Activated T-cell treated with anti-CD3 and anti-CD28 coated beads, Interleukin-2, amount 50 U/mL, for 4 hours (primary cell): ENCODE data around the gene STRBP. TPM values are rescaled to one million over a fixed set of nuclear protein-coding genes. Genes with fewer than 3 reads are reported as not detected.
"Not testable (repeated sequence)": the region's sequence is repeated elsewhere in the genome, so short reads cannot be mapped to it uniquely, and the experiment has no call there.

ENCODE experiments used
- ATAC-seq, 2 donors: fragments of 200-7000 bp; cut with Tn5 transposase; one replicate each; pipeline ENCODE4 v1.10.0; 2021
- DNase-seq: peaks from one replicate; pipeline ENCODE4 v3.0.0-alpha.2; 2020
- H3K27me3 Mint-ChIP-seq: one replicate; pipeline ENCODE4 v1.8.0; 2021; ENCODE audit warnings: low read depth, mixed read lengths
- H3K36me3 Mint-ChIP-seq: one replicate; pipeline ENCODE4 v1.8.0; 2022; ENCODE audit warnings: mixed read lengths; ENCODE audit not compliant: insufficient read depth
- H3K4me1 Mint-ChIP-seq: one replicate; pipeline ENCODE4 v1.8.0; 2021; ENCODE audit warnings: low read depth, mixed read lengths
- H3K4me3 Mint-ChIP-seq: one replicate; pipeline ENCODE4 v1.8.0; 2021; ENCODE audit warnings: mild to moderate bottlenecking, moderate library complexity, mixed read lengths
- H3K9me3 Mint-ChIP-seq: one replicate; pipeline ENCODE4 v1.8.0; 2021; ENCODE audit warnings: mixed read lengths
- total RNA-seq, 3 donors: library from RNA; stranded (reverse); gene quantifications; one replicate each; pipeline ENCODE4 v1.2.1, GENCODE V29; 2021

STRBP gene
- total RNA-seq, 3 donors from 2014 or later = 26.7 to 36.7 (median 35.1) TPM

GRCh38 chr9:123250504-123250903 is 17.9 kb downstream of the STRBP start:
- Mint-ChIP-seq H3K4me1 (peaks cover 27% of the 10 kb centered on the region), H3K27me3 (no peaks in the 10 kb centered on the region), H3K9me3 (no peaks in the 10 kb centered on the region), H3K36me3 (peaks cover 8% of the 10 kb centered on the region), H3K4me3 (no peak overlapping the region)
- no peak for DNase-seq
- ATAC-seq = no peak

- H3K36me3 Mint-ChIP-seq, H3K27me3 Mint-ChIP-seq, H3K4me3 Mint-ChIP-seq, H3K9me3 Mint-ChIP-seq, DNase-seq, ATAC-seq: not testable (repeated sequence)
- H3K4me1 Mint-ChIP-seq = peaks cover 29% of the 10 kb centered on the region
Measured at GRCh38 chr9:123249162-123249561, 19.2 kb downstream of the STRBP start.

GRCh38 chr9:123248630-123249029 is 19.8 kb downstream of the STRBP start:
- Mint-ChIP-seq H3K4me1 (peaks cover 31% of the 10 kb centered on the region), H3K9me3 (no peaks in the 10 kb centered on the region), H3K36me3 (peaks cover 2% of the 10 kb centered on the region), H3K27me3 (no peaks in the 10 kb centered on the region), H3K4me3 (no peak overlapping the region)
- peak; percentile 56 to 62 for ATAC-seq
- DNase-seq = no peak

GRCh38 chr9:123246534-123246933 is 21.9 kb downstream of the STRBP start:
- H3K27me3 Mint-ChIP-seq = no peaks in the 10 kb centered on the region
- no peaks in the 10 kb centered on the region for H3K9me3 Mint-ChIP-seq
- DNase-seq (no peak), ATAC-seq (no peak)
- H3K36me3 Mint-ChIP-seq = peaks cover 4% of the 10 kb centered on the region
- peaks cover 31% of the 10 kb centered on the region for H3K4me1 Mint-ChIP-seq
- H3K4me3 Mint-ChIP-seq = no peak overlapping the region

- H3K4me1 Mint-ChIP-seq = peaks cover 29% of the 10 kb centered on the region
- no peak for DNase-seq
Measured at GRCh38 chr9:123239726-123240125, 28.7 kb downstream of the STRBP start.

GRCh38 chr9:123238365-123238764 is 30.0 kb downstream of the STRBP start:
- no peaks in the 10 kb centered on the region for H3K27me3 Mint-ChIP-seq
- H3K4me3 Mint-ChIP-seq = no peak overlapping the region
- H3K36me3 Mint-ChIP-seq = peaks cover 7% of the 10 kb centered on the region
- H3K9me3 Mint-ChIP-seq = no peaks in the 10 kb centered on the region
- peaks cover 20% of the 10 kb centered on the region for H3K4me1 Mint-ChIP-seq
- peak in 1 of 2 donors; percentile 56 for ATAC-seq
- no peak for DNase-seq

More at GRCh38 chr9:123239726-123240125, 28.7 kb downstream of the STRBP start:
- Mint-ChIP-seq H3K4me3 (no peak overlapping the region), H3K36me3 (peaks cover 7% of the 10 kb centered on the region), H3K9me3 (no peaks in the 10 kb centered on the region), H3K27me3 (no peaks in the 10 kb centered on the region)
- ATAC-seq = no peak

- Mint-ChIP-seq H3K4me1 (peaks cover 21% of the 10 kb centered on the region), H3K36me3 (peaks cover 10% of the 10 kb centered on the region), H3K27me3 (no peaks in the 10 kb centered on the region), H3K4me3 (no peak overlapping the region), H3K9me3 (no peaks in the 10 kb centered on the region)
- ATAC-seq (no peak), DNase-seq (no peak)
Measured at GRCh38 chr9:123237220-123237619, 31.2 kb downstream of the STRBP start.

GRCh38 chr9:123235448-123235847 is 32.9 kb downstream of the STRBP start:
- H3K36me3 Mint-ChIP-seq = peaks cover 10% of the 10 kb centered on the region
- H3K4me1 Mint-ChIP-seq = peaks cover 20% of the 10 kb centered on the region
- no peak overlapping the region for H3K4me3 Mint-ChIP-seq
- no peaks in the 10 kb centered on the region for H3K9me3 Mint-ChIP-seq
- no peak for ATAC-seq
- no peak for DNase-seq
- no peaks in the 10 kb centered on the region for H3K27me3 Mint-ChIP-seq

GRCh38 chr9:123234853-123235252 is 33.5 kb downstream of the STRBP start:
- no peaks in the 10 kb centered on the region for H3K27me3 Mint-ChIP-seq
- peaks cover 10% of the 10 kb centered on the region for H3K36me3 Mint-ChIP-seq
- ATAC-seq (no peak), DNase-seq (no peak)
- peaks cover 18% of the 10 kb centered on the region for H3K4me1 Mint-ChIP-seq
- no peaks in the 10 kb centered on the region for H3K9me3 Mint-ChIP-seq
- H3K4me3 Mint-ChIP-seq = no peak overlapping the region

- H3K36me3 Mint-ChIP-seq = peaks cover 7% of the 10 kb centered on the region
- H3K27me3 Mint-ChIP-seq = no peaks in the 10 kb centered on the region
- no peaks in the 10 kb centered on the region for H3K9me3 Mint-ChIP-seq
- no peak for DNase-seq
- H3K4me3 Mint-ChIP-seq = no peak overlapping the region
- peaks cover 9% of the 10 kb centered on the region for H3K4me1 Mint-ChIP-seq
- ATAC-seq = no peak
Measured at GRCh38 chr9:123232332-123232731, 36.1 kb downstream of the STRBP start.

GRCh38 chr9:123231421-123231820 is 37.0 kb downstream of the STRBP start:
- no peak for ATAC-seq

GRCh38 chr9:123228967-123229366 is 39.4 kb downstream of the STRBP start:
- ATAC-seq (no peak), DNase-seq (no peak)
- Mint-ChIP-seq H3K27me3 (no peaks in the 10 kb centered on the region), H3K4me3 (no peak overlapping the region), H3K36me3 (peaks cover 15% of the 10 kb centered on the region), H3K4me1 (peaks cover 35% of the 10 kb centered on the region), H3K9me3 (no peaks in the 10 kb centered on the region)

More at GRCh38 chr9:123231421-123231820, 37.0 kb downstream of the STRBP start:
- peaks cover 11% of the 10 kb centered on the region for H3K36me3 Mint-ChIP-seq
- H3K27me3 Mint-ChIP-seq = no peaks in the 10 kb centered on the region
- H3K4me1 Mint-ChIP-seq = peaks cover 15% of the 10 kb centered on the region
- no peaks in the 10 kb centered on the region for H3K9me3 Mint-ChIP-seq
- no peak overlapping the region for H3K4me3 Mint-ChIP-seq
- no peak for DNase-seq

GRCh38 chr9:123225995-123226394 is 42.4 kb downstream of the STRBP start:
- DNase-seq (no peak), ATAC-seq (peak; percentile 55 to 69)
- H3K36me3 Mint-ChIP-seq = peaks cover 18% of the 10 kb centered on the region
- H3K4me1 Mint-ChIP-seq = peaks cover 34% of the 10 kb centered on the region
- no peaks in the 10 kb centered on the region for H3K27me3 Mint-ChIP-seq
- no peaks in the 10 kb centered on the region for H3K9me3 Mint-ChIP-seq
- H3K4me3 Mint-ChIP-seq = peak overlapping the region; percentile 58

GRCh38 chr9:123225374-123225813 is 43.0 kb downstream of the STRBP start:
- peak overlapping the region; percentile 58 for H3K4me3 Mint-ChIP-seq

GRCh38 chr9:123220127-123220526 is 48.3 kb downstream of the STRBP start:
- no peak overlapping the region for H3K4me3 Mint-ChIP-seq
- H3K4me1 Mint-ChIP-seq = peaks cover 28% of the 10 kb centered on the region
- DNase-seq = no peak
- H3K27me3 Mint-ChIP-seq = no peaks in the 10 kb centered on the region
- H3K9me3 Mint-ChIP-seq = no peaks in the 10 kb centered on the region
- peaks cover 16% of the 10 kb centered on the region for H3K36me3 Mint-ChIP-seq
- no peak for ATAC-seq

More at GRCh38 chr9:123225374-123225813, 43.0 kb downstream of the STRBP start:
- ATAC-seq (peak; percentile 96), DNase-seq (peak; percentile 53)
- Mint-ChIP-seq H3K9me3 (no peaks in the 10 kb centered on the region), H3K36me3 (peaks cover 18% of the 10 kb centered on the region), H3K27me3 (no peaks in the 10 kb centered on the region), H3K4me1 (peaks cover 34% of the 10 kb centered on the region)
